Activated T-helper 1 cell treated with Interleukin-2 at 50 U/mL for 16 hours (primary cell): Measurements from ENCODE around the gene PRPF38B.
"Not testable (repeated sequence)": the region's sequence is repeated elsewhere in the genome, so short reads cannot be mapped to it uniquely, and the experiment has no call there.

Experiments
- DNase-seq: peaks from one replicate; pipeline ENCODE4 v3.0.0-alpha.2; 2020; ENCODE audit warnings: low read depth

The PRPF38B gene, protein sequence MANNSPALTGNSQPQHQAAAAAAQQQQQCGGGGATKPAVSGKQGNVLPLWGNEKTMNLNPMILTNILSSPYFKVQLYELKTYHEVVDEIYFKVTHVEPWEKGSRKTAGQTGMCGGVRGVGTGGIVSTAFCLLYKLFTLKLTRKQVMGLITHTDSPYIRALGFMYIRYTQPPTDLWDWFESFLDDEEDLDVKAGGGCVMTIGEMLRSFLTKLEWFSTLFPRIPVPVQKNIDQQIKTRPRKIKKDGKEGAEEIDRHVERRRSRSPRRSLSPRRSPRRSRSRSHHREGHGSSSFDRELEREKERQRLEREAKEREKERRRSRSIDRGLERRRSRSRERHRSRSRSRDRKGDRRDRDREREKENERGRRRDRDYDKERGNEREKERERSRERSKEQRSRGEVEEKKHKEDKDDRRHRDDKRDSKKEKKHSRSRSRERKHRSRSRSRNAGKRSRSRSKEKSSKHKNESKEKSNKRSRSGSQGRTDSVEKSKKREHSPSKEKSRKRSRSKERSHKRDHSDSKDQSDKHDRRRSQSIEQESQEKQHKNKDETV

DNA sequence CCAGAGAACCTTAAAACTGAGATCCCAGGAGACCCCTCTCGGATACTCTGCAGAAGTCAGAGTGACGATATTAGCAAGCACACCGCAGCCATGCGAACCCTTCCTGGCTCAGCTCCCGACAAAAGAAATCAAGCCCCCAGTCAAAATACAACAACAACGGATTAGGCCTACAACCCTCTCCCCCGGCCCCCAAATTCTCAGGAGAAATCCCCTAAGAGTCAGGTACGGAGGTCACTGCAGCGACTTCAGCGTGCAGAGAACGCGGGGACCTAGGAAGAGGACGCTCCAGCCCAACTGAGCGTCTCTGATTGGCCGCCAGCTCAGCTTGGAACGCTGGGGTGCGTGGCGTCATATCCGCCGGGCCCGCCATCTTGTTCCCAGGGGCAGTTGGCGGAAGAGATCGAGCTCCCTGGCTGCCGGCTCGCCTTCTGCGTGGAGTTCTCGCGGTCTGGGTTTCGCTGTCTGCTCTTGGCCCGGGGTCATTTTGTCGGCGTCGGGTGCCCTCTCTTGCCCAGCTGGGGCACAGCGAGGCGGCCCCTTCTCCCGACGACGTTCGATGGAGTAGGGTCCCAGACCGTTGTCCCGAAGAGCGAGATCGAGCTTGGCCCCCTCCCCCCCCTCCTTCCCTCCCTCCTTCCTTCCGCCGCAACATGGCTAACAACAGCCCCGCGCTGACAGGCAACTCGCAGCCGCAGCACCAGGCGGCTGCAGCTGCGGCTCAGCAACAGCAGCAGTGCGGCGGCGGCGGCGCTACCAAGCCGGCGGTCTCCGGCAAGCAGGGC, at the start of gene PRPF38B:
TSS of gene PRPF38B (plus strand) at position 369 of the 782 bp plus-strand sequence. CDS start at position 651, 282 bp downstream.
- peak; percentile 88 for DNase-seq

- peak; percentile 13 for DNase-seq
These were observed 48.4 kb upstream of the PRPF38B start for GRCh38 chr1:108643492-108644335.

GRCh38 chr1:108644984-108645383, 47.1 kb upstream of the PRPF38B start:
- DNase-seq = peak; percentile 19

DNA sequence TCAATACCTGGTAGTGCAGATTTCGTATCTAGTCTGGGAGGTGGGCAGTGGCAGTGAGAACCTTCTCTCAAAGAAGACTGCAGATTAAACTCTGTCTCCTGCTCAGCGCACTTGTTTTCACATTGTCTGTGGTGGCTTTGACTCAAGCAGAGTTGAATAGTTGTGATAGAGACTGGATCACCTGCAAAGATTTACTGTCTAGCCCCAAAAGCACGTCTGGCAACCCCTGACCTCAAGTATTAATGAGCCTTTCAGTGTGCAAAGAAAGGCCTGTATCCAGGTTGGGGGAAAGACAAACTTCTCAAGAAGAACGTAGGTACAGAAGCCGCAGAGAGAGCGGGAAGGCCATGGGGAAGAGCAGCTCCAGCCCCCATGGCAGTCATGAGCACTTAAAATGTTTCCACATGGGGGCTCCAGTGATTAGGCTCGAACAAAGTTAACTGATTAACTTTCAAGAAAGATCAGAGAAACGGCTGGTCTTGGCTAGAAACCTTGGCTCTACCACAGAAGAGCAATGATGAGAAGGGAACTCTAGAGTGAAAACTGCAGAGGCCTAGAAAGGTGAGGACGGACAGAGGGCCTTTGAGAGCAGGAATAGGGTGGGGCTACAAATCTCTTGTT, 46.4 kb upstream of the PRPF38B start:
- no peak for DNase-seq

- no peak for DNase-seq
These were observed 45.9 kb upstream of the PRPF38B start for GRCh38 chr1:108646265-108646647.

GRCh38 chr1:108646648-108647269, 45.4 kb upstream of the PRPF38B start:
- peak; percentile 50 for DNase-seq

GRCh38 chr1:108653431-108654105, 38.5 kb upstream of the PRPF38B start:
- DNase-seq = no peak

- no peak for DNase-seq
These were observed 34.6 kb upstream of the PRPF38B start for GRCh38 chr1:108657356-108658080.

GRCh38 chr1:108661030-108661609, 31.0 kb upstream of the PRPF38B start, which contains the start of gene HENMT1:
TSS of gene HENMT1 (minus strand) at chr1:108661093. CDS start at chr1:108659884, 1,209 bp downstream.
- peak; percentile 68 for DNase-seq

DNA sequence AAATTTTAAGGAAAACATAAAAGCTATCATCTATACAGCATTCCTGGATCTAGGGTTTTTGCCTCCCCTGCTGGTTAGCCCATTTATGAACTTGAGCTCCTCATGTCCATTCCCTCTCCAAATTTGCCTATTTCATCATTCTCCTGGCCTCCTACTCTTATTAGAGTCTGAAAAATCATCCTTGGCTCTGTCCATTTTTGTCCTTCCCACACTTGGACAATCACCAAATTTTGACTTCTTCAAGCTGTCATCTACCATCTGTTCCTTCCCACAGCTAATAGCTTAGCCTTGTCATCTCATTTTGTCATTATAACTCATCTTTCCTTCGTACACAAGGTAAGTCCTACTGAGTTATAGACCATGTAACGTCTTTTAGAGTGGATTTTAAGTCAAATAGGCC, 29.0 kb upstream of the PRPF38B start:
- DNase-seq = no peak

- DNase-seq = no peak
These were observed 27.6 kb upstream of the PRPF38B start for GRCh38 chr1:108664481-108664880.

DNA sequence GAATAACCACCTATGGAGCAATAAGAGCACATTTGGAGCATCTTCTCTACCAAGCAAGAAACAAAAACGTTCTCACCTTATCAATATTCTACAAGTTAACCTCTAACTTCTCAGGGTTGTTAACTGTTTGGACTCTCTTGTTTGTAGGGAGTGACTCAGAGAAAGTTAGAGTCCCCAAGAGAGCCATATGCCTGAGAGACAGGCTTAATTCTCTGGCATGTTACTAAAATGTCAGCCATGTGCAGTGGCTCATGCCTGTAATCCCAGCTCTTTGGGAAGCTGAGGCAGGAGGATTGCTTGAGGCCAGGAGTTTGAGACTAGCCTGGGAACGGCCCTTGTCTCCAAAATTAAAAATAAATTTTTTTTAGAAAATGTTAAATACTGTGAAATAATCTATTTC, 27.0 kb upstream of the PRPF38B start:
- DNase-seq = no peak

DNA sequence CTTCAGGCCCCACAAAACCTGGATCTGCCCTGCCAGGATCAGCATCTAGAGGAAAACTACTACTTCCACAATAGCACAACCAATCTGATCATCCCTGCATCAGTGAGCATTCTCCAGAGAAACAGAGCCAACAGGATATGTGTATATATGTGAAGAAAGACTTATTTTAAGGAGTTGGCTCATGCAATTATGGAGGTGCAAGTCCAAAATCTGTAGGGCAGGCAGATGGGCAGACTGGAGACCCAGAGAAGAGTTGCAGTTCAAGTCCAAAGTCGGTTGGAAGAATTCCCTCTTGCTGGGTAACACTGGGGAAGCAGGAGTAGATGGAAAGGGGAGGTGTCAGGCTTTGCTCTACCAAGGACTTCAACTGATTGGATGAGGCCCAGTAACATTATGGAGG, 26.3 kb upstream of the PRPF38B start:
- DNase-seq = no peak

DNA sequence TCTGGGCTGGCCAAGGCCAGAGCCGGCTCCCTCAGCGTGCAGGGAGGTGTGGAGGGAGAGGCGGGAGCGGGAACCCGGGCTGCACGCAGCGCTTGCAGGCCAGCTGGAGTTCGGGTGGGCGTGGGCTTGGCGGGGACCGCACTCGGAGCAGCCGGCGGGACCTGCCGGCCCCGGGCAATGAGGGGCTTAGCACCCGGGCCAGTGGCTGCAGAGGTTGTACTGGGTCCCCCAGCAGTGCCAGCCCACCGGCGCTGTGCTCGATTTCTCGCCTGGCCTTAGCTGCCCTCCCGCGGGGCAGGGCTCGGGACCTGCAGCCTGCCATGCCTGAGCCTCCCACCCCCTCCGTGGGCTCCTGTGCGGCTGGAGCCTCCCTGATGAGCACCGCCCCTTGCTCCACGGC, 24.7 kb upstream of the PRPF38B start:
- DNase-seq = not testable (repeated sequence)

DNA sequence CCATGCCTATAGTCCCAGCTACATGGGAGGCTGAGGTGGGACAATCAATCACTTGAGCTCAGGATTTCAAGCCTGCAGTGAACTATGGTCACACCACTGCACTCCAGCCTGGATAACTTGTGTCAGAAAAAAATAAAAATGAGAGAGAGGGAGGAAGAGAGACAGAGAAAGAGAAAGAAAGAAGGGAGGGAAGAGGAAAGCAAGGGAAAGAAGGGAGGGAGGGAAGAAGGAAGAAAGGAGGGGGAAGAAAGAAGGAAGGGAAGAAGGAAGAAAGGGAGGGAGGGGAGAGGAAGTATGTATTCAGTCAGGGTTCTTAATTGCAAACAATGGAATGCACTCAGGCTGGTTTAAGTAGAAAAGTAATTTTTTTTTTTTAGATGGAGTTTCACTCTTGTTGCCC, 23.3 kb upstream of the PRPF38B start:
- DNase-seq = no peak

DNA sequence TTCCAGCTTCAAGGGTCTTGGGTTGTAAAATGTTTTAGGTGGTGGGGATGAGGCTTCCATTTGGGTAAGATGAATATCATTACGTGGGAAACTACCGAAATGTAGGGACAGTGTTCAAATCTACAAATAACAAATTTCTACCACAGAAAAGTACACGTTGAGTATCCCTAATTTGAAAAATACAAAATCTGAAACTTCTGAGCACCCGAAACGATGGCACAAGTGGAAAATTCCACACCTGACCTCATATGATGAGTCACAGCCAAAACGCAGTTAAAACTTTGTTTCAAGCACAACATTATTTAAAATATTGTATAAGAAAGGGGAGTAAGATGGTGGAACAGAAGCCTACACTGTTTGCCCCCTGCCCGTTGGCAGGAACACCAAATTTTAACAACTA, 22.4 kb upstream of the PRPF38B start:
- no peak for DNase-seq

- no peak for DNase-seq
These were observed 21.9 kb upstream of the PRPF38B start for GRCh38 chr1:108670131-108670773.

DNA sequence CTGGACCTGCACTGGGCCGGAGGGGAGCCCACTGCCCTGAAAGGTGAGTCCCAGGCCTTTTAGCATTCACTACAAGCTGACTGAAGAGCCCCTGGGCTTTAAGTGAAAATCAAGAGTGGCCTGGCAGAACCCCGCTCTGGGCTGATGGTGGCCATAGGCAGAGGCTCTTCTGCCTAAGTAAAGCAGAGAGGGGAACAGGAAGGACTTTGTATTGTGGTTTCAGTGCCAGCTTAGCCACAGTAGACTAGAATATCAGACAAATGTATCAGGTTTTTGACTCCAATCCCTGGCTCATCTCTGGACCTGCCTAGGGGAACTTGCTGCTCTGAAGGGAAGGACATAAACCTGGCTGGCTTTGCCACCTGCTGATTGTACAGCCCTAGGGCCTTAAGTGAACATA, 21.0 kb upstream of the PRPF38B start:
- DNase-seq = no peak

DNA sequence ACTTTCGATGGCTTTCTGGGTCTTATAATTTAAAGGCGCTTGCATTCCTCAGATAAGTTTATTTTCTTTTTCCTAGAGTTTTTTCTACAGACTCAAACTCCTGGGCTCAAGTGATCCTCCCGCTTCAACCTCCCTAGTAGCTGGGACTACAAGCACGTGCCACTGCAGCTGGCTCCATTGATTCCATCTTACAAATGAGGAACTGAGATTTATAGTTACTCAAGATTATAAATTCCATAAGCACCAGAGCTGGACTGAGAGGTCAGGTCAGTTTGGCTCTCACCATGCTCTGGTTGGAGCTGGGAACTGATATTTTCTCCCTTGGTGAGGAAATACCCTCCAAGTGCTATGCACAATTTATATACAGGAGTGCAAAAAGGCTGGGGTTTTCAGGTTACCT, 13.4 kb upstream of the PRPF38B start:
- no peak for DNase-seq
